ENCODE measurements around the gene PEA15.

Gene PEA15, protein sequence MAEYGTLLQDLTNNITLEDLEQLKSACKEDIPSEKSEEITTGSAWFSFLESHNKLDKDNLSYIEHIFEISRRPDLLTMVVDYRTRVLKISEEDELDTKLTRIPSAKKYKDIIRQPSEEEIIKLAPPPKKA

DNA sequence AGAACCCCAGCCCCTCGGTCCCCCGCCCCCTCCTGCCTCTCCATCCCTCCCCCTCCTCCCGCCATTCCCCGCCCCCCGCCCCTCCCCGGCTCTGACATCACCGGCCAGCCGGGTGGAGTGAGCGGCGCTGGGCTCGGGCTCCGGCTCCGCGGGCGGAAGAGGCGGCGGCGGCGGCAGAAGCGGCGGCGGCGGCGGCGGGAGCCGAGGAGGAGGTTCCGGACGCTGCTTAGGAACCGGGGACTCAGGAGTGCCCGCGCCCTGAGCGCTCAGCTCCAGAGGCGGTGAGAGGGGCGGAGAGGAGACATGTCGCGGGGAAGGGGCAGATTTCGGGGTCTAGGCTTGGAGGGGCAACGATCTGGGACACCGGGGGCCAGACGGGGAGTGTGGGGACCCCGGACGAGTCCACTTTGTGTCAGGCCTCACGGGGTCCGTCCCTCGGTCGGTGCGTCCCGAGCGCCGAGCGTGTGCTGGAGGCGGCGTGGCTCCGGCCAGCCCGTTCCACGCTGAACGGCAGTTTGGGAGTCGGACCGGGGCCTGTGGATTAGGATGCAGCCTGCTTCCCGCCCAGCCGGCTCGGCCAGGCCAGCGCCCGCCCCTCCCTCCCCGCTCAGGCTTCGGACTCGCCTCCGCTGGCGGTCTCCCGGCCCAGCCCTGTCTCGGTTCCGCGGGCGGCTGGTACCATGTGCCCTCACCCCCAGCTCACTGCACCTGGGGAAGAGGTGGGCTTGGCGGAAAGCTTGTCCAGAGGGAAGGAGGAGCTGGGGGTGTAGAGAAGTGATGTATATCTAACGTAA lies at the start of gene PEA15:
Gene PEA15, plus strand, starts transcription at position 143 of the 794 bp plus-strand sequence. CDS start 6,161 bp downstream, outside the sequence.
- DNase-seq = peak; percentile 90

DNA sequence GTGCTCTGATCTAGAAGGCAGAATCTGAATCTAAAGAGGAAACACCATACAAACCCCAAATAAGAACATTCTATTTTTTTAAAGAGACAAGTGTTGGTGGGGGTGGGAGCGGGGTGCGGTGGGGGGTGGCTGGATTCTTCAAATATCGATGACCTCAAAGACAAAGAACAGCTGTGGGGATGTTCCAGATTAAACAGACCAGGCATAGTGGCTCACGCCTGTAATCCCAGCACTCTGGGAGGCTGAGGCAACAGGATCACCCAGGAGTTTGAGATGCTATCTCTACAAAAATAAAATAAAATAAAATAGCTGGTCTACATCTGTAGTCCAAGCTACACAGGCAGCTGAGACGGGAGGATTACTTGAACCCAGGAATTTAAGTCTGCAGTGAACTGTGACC lies 48.8 kb upstream of the PEA15 start:
- no peak for DNase-seq

DNA sequence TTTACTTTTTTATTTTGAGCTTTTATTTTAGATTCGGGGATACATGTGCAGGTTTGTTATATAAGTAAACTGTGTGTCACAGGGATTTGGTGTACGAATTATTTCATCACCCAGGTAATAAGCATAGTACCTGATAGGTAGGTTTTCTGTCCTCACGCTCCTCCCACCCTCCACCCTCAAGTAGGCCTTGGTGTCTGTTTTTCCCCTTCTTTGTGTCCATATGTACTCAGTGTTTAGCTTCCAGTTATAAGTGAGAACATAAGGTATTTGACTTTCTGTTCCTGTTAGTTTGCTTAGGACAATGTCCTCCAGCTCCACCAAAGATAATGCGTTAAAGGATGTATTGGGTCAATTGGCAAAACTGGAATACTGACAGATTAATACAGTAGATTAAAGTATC lies 48.0 kb upstream of the PEA15 start:
- no peak for DNase-seq

DNA sequence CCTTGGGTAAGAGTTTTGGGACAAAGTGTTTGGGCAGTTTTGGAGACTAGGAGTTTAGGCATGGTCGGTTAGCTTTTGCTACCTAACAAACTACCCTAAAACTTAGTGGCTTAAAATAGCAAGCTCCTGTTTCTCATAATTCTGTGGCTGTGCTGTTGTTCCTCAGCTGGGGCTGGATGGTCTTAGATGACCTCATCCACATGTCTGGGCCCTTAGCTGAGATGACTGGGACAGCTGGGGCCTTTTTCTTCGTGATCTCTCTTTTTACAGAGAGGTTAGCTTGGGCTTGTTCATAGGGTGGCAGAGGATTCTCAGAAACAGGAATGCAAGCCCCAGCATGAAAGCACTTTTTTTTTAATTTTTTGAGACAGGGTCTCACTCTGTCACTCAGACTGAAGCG lies 47.2 kb upstream of the PEA15 start:
- no peak for DNase-seq

DNA sequence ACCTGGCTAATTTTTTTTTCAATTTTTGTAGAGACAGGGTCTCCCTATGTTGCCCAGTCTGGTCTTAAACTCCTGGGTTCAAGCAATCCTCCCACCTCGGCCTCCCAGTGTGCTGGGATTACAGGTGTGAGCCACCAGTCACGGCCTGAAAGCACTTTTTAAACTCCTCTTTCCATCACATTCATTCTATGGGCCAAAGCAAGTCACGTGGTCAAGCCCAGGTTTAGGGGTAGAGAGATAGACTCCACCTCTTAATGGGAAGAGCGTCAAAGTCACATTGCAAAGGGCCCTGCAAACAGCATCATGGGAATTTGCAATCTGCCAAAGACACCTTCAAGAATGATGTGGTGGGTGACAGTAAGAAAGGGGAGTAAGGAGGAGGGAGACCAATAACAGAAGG lies 46.6 kb upstream of the PEA15 start:
- no peak for DNase-seq

DNA sequence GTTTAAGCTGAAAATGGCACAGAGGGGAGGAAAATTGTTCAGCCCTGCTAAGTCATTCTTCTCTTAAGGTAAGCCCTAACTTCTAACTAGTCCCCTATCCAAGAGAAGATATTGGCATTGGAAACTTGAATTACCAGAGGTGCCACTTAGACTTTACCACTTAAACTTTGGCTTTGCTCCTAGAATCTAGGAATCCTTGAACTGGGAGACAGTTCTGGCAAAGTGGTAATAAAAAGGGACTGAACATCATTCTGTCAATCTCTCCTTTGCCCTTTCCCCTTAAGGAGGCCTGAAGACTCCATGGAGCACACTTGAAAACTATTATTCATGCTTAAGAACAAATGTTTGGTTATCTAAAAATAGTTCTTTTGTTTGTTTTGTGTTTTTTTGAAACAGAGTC lies 45.3 kb upstream of the PEA15 start:
- DNase-seq = no peak

DNA sequence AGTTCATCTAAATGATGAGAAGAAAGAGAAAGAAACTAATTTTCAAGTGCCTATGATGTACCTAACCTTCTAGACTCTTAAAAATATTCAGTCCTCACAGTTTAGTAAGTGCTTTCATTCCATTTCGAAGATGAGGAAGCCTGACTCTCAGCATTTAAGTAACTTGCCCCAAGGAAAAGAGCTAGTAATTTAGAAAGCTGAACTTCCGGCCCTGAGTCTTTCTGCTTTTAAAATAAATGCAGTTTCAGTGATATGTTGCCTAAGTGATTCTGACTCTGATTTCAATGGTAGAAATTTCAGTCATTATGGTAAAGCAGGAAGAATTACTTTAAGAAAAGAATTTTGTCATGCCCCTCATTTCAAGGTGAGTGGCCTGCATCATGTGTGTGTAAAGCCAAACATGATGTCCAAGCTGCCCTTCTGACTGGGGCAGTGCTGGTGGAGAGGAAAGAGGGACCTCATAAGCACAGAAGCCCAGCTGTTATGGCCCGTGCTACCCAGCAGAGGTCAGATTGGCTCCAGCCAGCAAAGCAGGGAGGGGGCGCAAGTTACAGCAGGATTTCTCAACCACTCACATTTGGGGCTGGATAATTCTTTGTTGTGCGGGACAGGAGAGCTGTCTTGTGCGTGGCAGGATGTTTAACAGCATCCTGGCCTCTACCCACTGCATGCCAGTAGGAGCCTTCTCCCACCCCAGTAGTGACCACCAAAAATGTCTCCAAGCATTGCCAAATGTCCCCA lies 43.0 kb upstream of the PEA15 start:
- no peak for DNase-seq

DNA sequence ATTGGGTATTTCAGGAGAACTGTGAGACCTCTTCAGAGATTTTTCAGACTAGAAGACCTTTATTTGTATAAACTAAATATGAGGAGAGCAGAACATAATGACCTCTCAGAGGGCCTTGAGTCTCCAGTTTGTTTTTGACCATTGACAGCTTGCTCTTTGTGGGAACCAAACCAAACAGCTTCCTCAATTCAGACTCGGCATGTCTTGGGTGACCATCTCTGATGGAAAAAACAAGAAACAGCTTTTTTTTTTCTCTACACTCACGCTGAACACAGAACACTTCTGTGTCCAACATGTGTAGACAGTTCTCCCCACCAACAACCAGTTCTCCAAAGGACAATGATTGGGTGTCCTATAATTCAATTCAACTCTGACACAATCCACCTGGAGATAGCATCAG lies 42.3 kb upstream of the PEA15 start:
- DNase-seq = no peak

DNA sequence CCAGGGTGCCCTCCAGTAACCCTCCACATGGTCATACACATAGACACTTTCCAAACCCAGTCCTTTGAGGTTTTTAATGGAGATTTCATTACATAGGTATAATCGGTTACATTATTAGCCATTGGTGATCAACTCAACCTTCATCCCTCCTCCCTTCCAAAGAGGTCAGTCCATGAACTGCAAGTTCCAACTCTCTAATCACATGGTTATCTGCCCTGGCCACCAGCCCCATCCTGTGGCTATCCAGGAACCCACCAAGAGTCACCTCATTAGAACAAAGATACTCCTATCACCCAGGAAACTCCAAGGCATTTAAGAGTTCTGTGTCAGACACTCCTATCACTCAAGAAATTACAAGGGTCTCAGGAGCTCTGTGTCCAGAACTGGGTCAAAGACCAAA lies 41.6 kb upstream of the PEA15 start:
- DNase-seq = no peak

DNA sequence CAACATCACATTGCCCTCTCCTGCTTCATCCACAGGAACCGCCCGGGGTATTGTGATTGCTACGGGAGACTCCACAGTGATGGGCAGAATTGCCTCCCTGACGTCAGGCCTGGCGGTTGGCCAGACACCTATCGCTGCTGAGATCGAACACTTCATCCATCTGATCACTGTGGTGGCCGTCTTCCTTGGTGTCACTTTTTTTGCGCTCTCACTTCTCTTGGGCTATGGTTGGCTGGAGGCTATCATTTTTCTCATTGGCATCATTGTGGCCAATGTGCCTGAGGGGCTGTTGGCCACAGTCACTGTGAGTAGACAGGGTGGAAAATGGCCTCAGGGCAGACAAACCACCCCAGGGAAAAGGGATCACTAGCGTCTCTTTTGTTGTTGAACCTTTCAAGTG lies 41.1 kb upstream of the PEA15 start:
- DNase-seq = no peak

DNA sequence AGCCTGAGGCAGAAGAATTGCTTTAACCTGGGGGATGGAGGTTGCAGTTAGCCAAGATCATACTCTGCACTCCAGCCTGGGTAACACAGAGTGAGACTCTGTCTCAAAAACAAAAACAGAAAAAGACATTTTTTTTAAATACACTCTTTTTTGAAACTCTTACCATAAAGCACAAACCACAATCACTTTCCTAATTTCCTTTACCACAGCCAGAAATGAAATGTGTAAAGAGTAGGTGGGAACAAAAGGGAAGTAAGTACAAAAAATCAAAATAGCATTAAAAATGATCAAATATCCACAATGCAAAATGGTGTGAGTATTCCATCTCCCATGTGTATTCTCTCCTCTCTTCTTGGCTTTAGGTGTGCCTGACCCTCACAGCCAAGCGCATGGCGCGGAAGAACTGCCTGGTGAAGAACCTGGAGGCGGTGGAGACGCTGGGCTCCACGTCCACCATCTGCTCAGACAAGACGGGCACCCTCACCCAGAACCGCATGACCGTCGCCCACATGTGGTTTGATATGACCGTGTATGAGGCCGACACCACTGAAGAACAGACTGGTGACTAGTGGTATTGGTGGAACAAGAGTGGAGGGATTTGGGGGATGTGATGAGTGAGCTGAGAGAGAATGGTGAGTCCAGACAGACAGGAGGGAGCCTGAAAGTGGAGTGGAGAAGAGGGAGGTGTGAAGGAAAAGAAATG lies 38.9 kb upstream of the PEA15 start:
- DNase-seq = no peak

DNA sequence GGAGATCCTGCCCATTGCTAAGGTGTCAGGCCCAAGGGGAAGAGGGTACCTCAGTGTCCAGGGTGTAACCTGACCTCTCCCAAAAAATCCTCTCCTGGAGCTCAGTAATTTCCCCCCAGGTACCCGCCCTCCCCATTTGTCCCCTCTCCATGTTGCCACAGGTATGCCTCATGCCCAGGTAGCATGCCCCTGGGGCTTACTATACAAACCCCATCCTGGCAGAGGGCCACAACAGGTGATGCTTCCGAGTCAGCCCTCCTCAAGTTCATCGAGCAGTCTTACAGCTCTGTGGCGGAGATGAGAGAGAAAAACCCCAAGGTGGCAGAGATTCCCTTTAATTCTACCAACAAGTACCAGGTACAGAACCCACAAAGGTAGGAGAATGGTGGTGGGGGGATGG lies 38.1 kb upstream of the PEA15 start:
- DNase-seq = no peak

DNA sequence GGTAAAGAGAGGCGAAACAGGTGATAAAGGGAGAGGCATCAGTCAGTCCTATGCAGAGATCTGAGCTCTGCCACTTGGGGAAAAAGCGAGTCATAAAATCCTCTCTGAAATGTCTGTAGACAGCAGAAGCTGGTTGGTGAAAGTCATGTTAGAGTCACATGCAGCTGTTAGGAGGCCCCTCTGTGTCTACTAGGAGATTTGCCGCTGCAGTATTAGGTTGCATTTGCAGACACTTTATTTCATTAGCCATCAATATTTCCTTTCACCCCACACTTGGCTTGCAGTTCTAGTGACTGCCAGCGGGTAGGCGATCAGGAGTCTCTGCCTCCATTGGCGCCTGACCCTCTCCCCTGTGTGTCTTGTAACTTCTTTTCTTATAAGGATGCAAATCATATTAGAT lies 37.6 kb upstream of the PEA15 start:
- no peak for DNase-seq

DNA sequence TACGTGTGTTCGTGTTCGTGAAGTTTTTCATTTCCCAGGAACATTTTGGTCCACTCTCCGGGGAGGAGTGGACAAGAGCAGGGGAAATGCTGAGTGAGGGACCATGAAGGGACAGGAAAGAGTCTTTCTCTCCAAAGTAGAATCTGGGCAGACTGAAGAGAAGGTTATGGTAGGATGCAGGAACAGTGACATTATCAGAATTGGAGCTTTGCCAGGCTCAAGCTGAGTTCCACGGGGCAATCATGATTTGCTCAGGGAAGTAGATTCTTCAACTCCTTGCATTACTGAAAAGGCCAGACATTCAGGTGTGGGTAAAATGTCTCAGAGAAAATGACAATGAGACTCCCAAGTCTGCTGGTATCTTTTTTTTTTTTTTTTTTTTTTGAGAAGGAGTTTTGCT lies 37.2 kb upstream of the PEA15 start:
- no peak for DNase-seq

DNA sequence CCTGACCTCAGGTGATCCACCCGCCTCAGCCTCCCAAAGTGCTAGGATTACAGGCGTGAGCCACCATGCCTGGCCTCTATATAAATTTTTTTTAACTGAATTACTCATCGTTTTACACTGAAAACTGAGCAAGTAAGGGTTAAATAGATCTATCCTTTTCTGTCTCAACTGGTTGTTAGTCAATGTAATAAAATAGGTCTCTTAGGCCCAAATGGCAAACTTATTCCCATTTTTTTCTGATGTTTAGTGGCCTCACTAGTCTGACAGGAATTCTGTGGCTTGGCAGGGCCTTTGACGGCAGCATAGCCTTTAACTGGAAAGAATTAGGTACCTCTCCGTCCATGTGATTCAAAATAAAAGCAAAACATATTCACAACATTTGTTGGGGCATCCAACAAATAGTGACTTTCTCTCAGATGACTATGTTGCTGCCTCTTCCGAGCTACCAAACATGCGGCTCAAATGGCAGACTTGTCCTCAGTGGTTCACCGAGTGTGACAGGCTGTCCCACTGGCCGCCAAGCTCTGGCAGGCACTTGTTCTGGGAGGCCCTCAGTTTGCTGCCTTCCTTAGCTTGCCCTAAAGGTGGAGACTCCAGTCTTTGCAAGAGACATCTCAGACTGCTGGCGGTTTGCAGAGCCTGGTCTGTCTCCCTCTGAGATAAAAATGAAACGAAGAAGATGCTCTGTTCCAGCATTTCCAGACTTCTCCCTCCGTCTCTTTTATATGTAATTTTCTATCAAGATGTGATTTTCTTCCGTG lies 36.4 kb upstream of the PEA15 start:
- no peak for DNase-seq

DNA sequence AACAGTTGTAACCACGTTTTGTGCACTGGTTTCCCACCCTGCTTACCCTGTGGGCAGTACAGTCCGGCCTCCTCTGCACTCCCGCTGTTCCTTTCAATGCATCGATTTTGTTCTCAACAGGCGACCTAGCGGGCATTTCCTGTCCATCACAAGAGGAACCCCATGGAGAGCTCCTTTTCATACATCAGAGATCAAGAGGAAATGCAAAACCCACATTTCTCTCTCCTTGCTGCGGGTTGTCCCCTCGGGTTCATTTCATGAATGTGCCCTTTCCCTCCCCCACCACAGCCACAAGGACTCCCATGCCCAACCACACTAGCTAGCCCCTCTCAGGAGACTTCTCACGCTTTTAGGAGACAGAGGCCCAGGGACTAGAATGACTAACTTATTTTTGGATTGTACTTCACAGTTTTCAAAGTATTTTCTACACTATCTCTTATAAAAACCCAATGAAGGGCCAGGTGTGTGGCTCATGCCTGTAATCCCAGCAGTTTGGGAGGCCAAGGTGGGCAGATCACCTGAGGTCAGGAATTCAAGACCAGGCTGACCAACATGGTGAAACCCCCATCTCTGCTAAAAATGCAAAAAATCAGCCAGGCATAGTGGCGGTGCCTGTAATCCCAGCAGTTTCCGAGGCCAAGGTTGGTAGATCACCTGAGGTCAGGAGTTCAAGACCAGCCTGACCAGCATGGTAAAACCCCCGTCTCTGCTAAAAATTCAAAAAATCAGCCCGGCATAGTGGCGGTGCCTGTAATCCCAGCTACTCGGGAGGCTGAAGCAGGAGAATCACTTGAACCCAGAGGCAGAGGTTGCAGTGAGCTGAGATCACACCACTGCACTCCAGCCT lies 35.4 kb upstream of the PEA15 start:
- DNase-seq = no peak

DNA sequence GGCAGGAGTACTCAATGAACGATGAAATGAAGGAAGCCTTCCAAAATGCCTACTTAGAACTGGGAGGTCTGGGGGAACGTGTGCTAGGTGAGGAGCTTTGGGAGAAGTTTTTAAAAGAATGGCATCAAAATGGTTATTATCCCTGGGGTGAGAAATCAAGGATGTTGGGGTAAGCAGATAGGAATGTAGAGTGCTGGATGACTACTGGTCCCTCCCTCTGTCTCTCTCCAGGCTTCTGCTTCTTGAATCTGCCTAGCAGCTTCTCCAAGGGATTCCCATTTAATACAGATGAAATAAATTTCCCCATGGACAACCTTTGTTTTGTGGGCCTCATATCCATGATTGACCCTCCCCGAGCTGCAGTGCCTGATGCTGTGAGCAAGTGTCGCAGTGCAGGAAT lies 33.8 kb upstream of the PEA15 start:
- no peak for DNase-seq

DNA sequence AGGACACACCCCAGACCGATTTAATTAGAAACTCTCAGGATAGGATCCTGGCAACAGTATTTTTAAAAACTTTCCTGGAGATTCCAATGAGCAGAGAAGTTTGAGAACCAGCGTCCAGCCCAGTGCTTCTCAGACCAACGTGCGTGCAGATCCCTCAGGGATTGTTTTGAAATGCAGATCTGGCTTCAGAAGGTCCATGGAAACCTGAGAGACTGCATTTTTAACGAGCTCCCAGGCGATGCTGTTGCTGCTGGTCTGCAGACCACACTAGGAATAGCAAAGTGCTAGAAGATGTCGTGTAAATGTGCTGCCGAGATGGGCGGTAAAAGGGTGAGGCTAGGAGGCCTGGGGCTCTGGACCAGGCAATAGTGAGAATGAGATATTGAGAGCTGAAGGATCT lies 33.2 kb upstream of the PEA15 start:
- DNase-seq = no peak

DNA sequence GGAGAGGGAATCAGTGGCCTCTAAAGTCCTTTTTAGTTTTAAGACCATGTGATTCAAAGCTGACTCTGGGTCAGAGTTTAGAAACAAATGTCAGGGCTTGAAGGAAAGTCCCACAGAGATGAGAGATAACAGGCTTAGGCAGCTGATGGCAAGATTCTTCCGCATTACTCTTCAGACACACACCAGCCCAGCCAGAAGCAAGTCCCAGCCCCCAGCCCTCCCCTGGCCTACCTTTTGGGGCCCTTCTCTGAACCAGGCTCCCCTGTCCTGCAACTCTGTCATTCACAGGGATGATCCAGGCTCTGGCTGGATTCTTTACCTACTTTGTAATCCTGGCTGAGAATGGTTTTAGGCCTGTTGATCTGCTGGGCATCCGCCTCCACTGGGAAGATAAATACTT lies 28.0 kb upstream of the PEA15 start:
- no peak for DNase-seq

DNA sequence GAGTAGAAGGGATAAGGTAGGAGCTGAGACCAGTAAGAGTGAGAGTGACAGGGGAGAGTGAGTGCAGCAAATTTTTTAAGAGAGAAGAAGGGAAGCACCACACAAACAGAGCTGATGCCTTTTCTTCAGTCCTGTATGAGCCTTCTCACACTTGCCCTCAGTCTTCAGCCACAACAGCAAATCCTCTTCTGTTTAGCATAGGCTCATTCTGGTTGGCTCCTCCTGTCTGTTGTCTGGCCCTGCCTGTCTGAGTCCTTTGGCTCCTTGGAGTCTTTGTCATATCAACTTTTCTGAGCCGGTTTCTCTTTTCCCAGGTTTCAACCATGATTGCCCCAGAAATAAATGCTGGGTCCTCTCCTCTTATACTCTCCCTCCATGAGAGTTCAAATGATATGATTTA lies 27.5 kb upstream of the PEA15 start:
- no peak for DNase-seq

DNA sequence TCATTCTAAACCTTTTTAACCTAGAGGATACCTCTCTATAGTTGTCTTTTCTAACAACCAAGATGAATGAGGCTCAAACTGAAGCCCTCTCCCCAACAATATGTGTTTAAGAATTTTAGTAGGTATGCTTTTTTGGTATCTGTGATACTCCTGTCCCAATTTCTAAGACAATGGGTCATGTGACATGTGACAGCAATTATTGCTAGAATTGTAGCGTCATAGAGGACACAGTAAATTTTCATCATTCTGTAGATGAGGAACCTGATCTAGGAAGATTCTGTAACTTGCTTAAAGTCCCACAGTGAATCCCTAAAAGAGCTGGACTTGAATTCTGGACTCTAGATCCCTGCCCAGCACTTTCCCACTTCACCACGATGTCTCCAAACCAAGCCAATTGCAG lies 26.5 kb upstream of the PEA15 start:
- DNase-seq = no peak

DNA sequence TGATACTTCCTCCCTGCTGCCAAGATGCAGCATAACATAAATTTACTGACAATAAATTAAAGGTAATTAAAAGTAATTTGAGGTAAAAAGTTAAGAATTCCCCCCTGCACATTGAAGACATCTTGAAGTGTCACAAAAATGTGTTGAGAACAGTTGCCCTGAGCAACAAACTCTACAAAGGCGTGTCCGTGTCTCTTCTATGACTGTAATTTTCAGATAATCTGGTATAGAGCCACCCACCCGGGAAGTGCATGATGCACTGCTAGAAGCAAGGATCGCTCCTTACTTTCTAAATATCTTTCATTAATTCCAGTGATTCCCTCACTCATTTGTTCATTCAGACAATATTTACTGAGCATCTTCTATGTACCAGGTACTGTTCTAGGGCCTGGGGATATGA lies 25.8 kb upstream of the PEA15 start:
- no peak for DNase-seq

All from right forelimb (tissue), 1 donor.